Measurements from ENCODE around the gene OXA1L. TPM values are rescaled to one million over a fixed set of nuclear protein-coding genes. Genes with fewer than 3 reads are reported as not detected.

OXA1L gene
- total and polyA plus RNA-seq, 2 experiments from 2014 or later = 61.7 to 91.7 TPM

DNA sequence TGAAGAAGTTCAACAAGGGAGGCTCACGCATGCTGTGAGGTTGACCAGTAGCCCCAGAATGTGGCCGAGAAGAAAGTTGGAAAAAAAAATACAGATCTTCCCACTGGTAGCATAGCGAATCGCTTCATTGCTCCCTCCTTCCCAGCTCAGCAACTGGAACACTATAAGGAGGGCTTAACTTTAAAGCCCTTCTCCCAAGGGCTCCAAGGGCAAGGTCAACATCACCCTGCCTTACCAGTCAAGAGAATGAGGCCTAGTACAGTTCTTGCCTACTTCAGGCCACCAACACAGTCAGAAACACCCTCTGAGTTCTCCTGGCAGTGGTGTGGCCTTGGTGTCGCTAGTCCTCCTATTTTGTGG, 14.4 kb downstream of the OXA1L start:
- peaks cover 11% of the 10 kb centered on the region for H3K4me1 Mint-ChIP-seq

DNA sequence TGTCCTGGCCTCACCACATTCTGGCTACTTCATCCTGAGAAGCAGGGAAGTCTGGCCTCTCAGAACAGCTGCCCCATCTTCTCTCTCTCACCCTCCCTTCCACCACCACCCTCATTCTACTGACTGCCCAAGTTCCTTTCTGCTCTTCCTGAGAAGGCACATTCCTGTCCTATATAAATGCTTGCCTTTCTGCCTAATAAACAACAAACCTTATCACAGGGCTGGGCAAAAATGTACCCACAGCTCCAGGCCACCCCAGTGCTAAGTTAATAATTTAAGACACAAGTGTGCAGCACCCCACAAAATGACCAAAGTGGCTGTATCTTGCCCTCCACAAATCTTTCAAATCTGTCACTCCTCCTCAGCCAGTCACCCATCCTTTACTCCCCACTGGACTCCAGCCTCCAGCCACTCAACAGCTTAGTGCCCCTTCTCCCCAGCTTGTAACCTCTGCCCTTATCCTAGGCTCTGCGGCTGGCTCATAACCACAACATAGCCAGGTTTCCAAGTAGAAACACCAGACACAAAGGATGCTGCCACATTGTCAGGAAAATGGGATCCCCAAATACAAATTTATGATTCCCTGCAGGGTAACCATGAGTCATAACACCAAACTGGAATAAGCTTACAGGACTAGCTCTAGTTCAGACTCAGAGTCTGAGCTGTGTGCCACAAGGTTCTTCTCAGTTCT, 15.0 kb downstream of the OXA1L start:
- DNase-seq (ENCODE audit: low spot score) = no peak
- Histone ChIP-seq H3K9me2 (ENCODE audit: insufficient read depth) (no peaks in the 10 kb centered on the region), H2AFZ (no peak overlapping the region), H3K4me2 (no peak overlapping the region), H3K4me3 (no peak overlapping the region), H3K27me3 (ENCODE audit: insufficient read depth) (no peaks in the 10 kb centered on the region), H3F3A (replicated peaks; ENCODE audit: low read depth) (no peaks in the 10 kb centered on the region), H3K4me1 (ENCODE audit: insufficient read depth) (no peaks in the 10 kb centered on the region), H3K27ac (ENCODE audit: low read depth) (no peak overlapping the region), H4K20me1 (replicated peaks; ENCODE audit: insufficient read depth) (no peaks in the 10 kb centered on the region), H3K79me2 (replicated peaks; ENCODE audit: insufficient read depth) (no peaks in the 10 kb centered on the region), H3K36me3 (ENCODE audit: insufficient read depth) (no peaks in the 10 kb centered on the region)
- Mint-ChIP-seq H3K36me3 (ENCODE audit: low read depth) (no peaks in the 10 kb centered on the region), H3K9me3 (no peaks in the 10 kb centered on the region), H3K4me1 (peaks cover 11% of the 10 kb centered on the region), H3K4me3 (no peak overlapping the region), H3K27ac (no peak overlapping the region), H3K27me3 (ENCODE audit: insufficient read depth, low read depth, poor library complexity) (peaks cover 8% of the 10 kb centered on the region)
- no peak for ATAC-seq
- no peak for TF ChIP-seq POLR2AphosphoS5 (IDR thresholded peaks at IDR 0.05; ENCODE audit: low read depth)
- TF ChIP-seq, protein P1, sequence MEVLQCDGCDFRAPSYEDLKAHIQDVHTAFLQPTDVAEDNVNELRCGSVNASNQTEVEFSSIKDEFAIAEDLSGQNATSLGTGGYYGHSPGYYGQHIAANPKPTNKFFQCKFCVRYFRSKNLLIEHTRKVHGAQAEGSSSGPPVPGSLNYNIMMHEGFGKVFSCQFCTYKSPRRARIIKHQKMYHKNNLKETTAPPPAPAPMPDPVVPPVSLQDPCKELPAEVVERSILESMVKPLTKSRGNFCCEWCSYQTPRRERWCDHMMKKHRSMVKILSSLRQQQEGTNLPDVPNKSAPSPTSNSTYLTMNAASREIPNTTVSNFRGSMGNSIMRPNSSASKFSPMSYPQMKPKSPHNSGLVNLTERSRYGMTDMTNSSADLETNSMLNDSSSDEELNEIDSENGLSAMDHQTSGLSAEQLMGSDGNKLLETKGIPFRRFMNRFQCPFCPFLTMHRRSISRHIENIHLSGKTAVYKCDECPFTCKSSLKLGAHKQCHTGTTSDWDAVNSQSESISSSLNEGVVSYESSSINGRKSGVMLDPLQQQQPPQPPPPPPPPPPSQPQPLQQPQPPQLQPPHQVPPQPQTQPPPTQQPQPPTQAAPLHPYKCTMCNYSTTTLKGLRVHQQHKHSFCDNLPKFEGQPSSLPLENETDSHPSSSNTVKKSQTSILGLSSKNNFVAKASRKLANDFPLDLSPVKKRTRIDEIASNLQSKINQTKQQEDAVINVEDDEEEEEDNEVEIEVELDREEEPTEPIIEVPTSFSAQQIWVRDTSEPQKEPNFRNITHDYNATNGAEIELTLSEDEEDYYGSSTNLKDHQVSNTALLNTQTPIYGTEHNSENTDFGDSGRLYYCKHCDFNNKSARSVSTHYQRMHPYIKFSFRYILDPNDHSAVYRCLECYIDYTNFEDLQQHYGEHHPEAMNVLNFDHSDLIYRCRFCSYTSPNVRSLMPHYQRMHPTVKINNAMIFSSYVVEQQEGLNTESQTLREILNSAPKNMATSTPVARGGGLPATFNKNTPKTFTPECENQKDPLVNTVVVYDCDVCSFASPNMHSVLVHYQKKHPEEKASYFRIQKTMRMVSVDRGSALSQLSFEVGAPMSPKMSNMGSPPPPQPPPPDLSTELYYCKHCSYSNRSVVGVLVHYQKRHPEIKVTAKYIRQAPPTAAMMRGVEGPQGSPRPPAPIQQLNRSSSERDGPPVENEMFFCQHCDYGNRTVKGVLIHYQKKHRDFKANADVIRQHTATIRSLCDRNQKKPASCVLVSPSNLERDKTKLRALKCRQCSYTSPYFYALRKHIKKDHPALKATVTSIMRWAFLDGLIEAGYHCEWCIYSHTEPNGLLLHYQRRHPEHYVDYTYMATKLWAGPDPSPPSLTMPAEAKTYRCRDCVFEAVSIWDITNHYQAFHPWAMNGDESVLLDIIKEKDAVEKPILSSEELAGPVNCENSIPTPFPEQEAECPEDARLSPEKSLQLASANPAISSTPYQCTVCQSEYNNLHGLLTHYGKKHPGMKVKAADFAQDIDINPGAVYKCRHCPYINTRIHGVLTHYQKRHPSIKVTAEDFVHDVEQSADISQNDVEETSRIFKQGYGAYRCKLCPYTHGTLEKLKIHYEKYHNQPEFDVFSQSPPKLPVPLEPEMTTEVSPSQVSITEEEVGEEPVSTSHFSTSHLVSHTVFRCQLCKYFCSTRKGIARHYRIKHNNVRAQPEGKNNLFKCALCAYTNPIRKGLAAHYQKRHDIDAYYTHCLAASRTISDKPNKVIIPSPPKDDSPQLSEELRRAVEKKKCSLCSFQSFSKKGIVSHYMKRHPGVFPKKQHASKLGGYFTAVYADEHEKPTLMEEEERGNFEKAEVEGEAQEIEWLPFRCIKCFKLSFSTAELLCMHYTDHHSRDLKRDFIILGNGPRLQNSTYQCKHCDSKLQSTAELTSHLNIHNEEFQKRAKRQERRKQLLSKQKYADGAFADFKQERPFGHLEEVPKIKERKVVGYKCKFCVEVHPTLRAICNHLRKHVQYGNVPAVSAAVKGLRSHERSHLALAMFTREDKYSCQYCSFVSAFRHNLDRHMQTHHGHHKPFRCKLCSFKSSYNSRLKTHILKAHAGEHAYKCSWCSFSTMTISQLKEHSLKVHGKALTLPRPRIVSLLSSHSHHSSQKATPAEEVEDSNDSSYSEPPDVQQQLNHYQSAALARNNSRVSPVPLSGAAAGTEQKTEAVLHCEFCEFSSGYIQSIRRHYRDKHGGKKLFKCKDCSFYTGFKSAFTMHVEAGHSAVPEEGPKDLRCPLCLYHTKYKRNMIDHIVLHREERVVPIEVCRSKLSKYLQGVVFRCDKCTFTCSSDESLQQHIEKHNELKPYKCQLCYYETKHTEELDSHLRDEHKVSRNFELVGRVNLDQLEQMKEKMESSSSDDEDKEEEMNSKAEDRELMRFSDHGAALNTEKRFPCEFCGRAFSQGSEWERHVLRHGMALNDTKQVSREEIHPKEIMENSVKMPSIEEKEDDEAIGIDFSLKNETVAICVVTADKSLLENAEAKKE (CRISPR knock-in tag; IDR thresholded peaks at IDR 0.05) = no peak
- TF ChIP-seq NANOG (IDR thresholded peaks at IDR 0.05; ENCODE audit: borderline replicate concordance) = no peak
- no peak for TF ChIP-seq CREB1 (CRISPR knock-in tag; IDR thresholded peaks at IDR 0.05; ENCODE audit: low read depth)
- TF ChIP-seq EZH2 (IDR thresholded peaks at IDR 0.05; ENCODE audit: low read depth, unreplicated experiment) = no peak
- TF ChIP-seq, protein P2, sequence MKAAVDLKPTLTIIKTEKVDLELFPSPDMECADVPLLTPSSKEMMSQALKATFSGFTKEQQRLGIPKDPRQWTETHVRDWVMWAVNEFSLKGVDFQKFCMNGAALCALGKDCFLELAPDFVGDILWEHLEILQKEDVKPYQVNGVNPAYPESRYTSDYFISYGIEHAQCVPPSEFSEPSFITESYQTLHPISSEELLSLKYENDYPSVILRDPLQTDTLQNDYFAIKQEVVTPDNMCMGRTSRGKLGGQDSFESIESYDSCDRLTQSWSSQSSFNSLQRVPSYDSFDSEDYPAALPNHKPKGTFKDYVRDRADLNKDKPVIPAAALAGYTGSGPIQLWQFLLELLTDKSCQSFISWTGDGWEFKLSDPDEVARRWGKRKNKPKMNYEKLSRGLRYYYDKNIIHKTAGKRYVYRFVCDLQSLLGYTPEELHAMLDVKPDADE (IDR thresholded peaks at IDR 0.05) = no peak

More for the DNA sequence above, 14.4 kb downstream of the OXA1L start:
- Histone ChIP-seq H3K4me1 (ENCODE audit: insufficient read depth) (no peaks in the 10 kb centered on the region), H2AFZ (no peak overlapping the region), H3K79me2 (replicated peaks; ENCODE audit: insufficient read depth) (no peaks in the 10 kb centered on the region), H3K4me3 (no peak overlapping the region), H3K9me2 (ENCODE audit: insufficient read depth) (no peaks in the 10 kb centered on the region), H3F3A (replicated peaks; ENCODE audit: low read depth) (no peaks in the 10 kb centered on the region), H3K36me3 (ENCODE audit: insufficient read depth) (no peaks in the 10 kb centered on the region), H3K4me2 (no peak overlapping the region), H4K20me1 (replicated peaks; ENCODE audit: insufficient read depth) (no peaks in the 10 kb centered on the region), H3K27me3 (ENCODE audit: insufficient read depth) (no peaks in the 10 kb centered on the region), H3K27ac (ENCODE audit: low read depth) (no peak overlapping the region)
- H3K36me3 Mint-ChIP-seq (ENCODE audit: low read depth) = no peaks in the 10 kb centered on the region
- DNase-seq (ENCODE audit: low spot score) = no peak
- no peak overlapping the region for H3K4me3 Mint-ChIP-seq
- peaks cover 8% of the 10 kb centered on the region for H3K27me3 Mint-ChIP-seq (ENCODE audit: insufficient read depth, low read depth, poor library complexity)
- no peak for ATAC-seq
- no peak overlapping the region for H3K27ac Mint-ChIP-seq
- TF ChIP-seq POLR2AphosphoS5 (IDR thresholded peaks at IDR 0.05; ENCODE audit: low read depth) = no peak
- TF ChIP-seq, protein P2 (IDR thresholded peaks at IDR 0.05) = no peak
- no peaks in the 10 kb centered on the region for H3K9me3 Mint-ChIP-seq
